K562 (cell line): ENCODE measurements around the gene FRMD4B. TPM values are rescaled to one million over a fixed set of nuclear protein-coding genes. Genes with fewer than 3 reads are reported as not detected.

Experiments
- ATAC-seq: fragments of 200-7000 bp; cut with Tn5 transposase; 3 replicates; pipeline ENCODE4 v1.9.1; 2020; ENCODE audit warnings: moderate library complexity
- BruUV-seq: library from RNA; stranded (reverse); fragments of 400-500 nt; replicated peaks from 2 replicates; lab custom pipeline; 2021; lab: Mats Ljungman, UMichigan
- CTCF ChIA-PET: fragments of 300-600 bp; formaldehyde crosslinking; extraction: SDS; loops from one replicate; lab custom pipeline; 2021; ENCODE audit warnings: low intra/inter-chr PET ratio; lab: Yijun Ruan, JAX
- POLR2A ChIA-PET: fragments of 300-600, 350-650 bp; sonication (Branson Sonifier 250); formaldehyde crosslinking; extraction: SDS; loops from one replicate; lab custom pipeline; 2021; ENCODE audit warnings: antibody characterized with exemption, inconsistent platforms; lab: Yijun Ruan, JAX
- DNase-seq, 4 experiments: peaks; one replicate each; pipeline versions ENCODE4 v3.0.0 to v3.0.0-alpha.2; 2011 to 2018; ENCODE audit warnings: low spot score in 3 of 4, mixed read lengths in 3 of 4; ENCODE audit errors: extremely low read depth in 1 of 4
- FAIRE-seq: peaks from 2 replicates; lab custom pipeline; 2011; peaks lifted over from hg19 to GRCh38; lab: Jason Lieb, UNC
- H2AFZ ChIP-seq: 2 replicates; pipeline ENCODE4 v1.6.0; 2011; ENCODE audit warnings: low read depth, low read length, control low read depth, inconsistent platforms
- H3K27ac ChIP-seq: fragments of 200-600 bp; 3 replicates; pipeline ENCODE4 v1.8.0; 2011; ENCODE audit warnings: low read depth, mild to moderate bottlenecking, control low read depth, inconsistent platforms, low read length, moderate library complexity, mixed read lengths; ENCODE audit errors: extremely low read depth
- H3K27me3 ChIP-seq, 2 experiments: fragments of 300-600 bp in 1 of 2; 2 replicates in 1 of 2; 3 replicates in 1 of 2; pipeline versions ENCODE4 v1.6.0 to v1.8.0; 2011; ENCODE audit warnings: inconsistent platforms in 2 of 2, low read length in 2 of 2, mild to moderate bottlenecking in 1 of 2, mixed read lengths in 1 of 2, moderate library complexity in 1 of 2; ENCODE audit not compliant: control insufficient read depth in 2 of 2, insufficient read depth in 2 of 2
- H3K36me3 ChIP-seq: fragments of 300-600 bp; 3 replicates; pipeline ENCODE4 v1.8.0; 2011; ENCODE audit warnings: mild to moderate bottlenecking, low read length, inconsistent platforms; ENCODE audit not compliant: control insufficient read depth, insufficient read depth
- H3K4me1 ChIP-seq, 2 experiments: fragments of 200-600 bp in 1 of 2; replicated peaks in 1 of 2; 2 replicates in 1 of 2; 3 replicates in 1 of 2; pipeline versions ENCODE4 v1.5.1 to v1.8.0; 2011; ENCODE audit warnings: inconsistent platforms in 2 of 2, low read length in 2 of 2, mild to moderate bottlenecking in 1 of 2, mixed read lengths in 1 of 2, moderate library complexity in 1 of 2; ENCODE audit not compliant: control insufficient read depth in 2 of 2, insufficient read depth in 2 of 2
- H3K4me2 ChIP-seq: 2 replicates; pipeline ENCODE4 v1.6.1; 2011; ENCODE audit warnings: low read length, control low read depth, inconsistent platforms, mixed read lengths; ENCODE audit not compliant: insufficient read depth
- H3K4me3 ChIP-seq: fragments of 200-600 bp; sonication (generic), shearing (Covaris generic); 2 replicates; pipeline ENCODE4 v1.5.1; 2016; ENCODE audit warnings: control low read depth, inconsistent platforms
- H3K79me2 ChIP-seq: fragments of 200-600 bp; 3 replicates; pipeline ENCODE4 v1.8.0; 2011; ENCODE audit warnings: low read length, inconsistent platforms; ENCODE audit not compliant: control insufficient read depth, insufficient read depth
- H3K9ac ChIP-seq, 2 experiments: 2 replicates each; pipeline versions ENCODE4 v1.6.0 to v1.6.1; 2011; ENCODE audit warnings: low read depth in 2 of 2, low read length in 2 of 2, control low read depth in 1 of 2, inconsistent platforms in 1 of 2, mild to moderate bottlenecking in 1 of 2, mixed read lengths in 1 of 2; ENCODE audit not compliant: insufficient read depth in 1 of 2
- H3K9me1 ChIP-seq: one replicate; pipeline ENCODE4 v1.6.0; 2011; ENCODE audit warnings: inconsistent platforms, mild to moderate bottlenecking, low read length, moderate library complexity; ENCODE audit not compliant: control insufficient read depth, insufficient read depth
- H3K9me3 ChIP-seq: replicated peaks from 2 replicates; pipeline ENCODE4 v1.5.1; 2011; ENCODE audit warnings: low read depth, low read length, inconsistent platforms; ENCODE audit not compliant: control insufficient read depth, insufficient read depth
- H4K20me1 ChIP-seq: replicated peaks from 2 replicates; pipeline ENCODE4 v1.6.1; 2011; ENCODE audit warnings: low read length, inconsistent platforms, mixed read lengths; ENCODE audit not compliant: control insufficient read depth, insufficient read depth
- BCOR ChIP-seq: fragments of 450-650 bp; IDR thresholded peaks from 2 replicates; pipeline ENCODE4 v1.6.1; 2016
- HNRNPLL ChIP-seq: fragments of 200-400 bp; formaldehyde crosslinking; IDR thresholded peaks from 2 replicates; pipeline ENCODE4 v1.6.1; 2017; ENCODE audit warnings: low read length, low read depth, mild to moderate bottlenecking; ENCODE audit not compliant: poor library complexity, severe bottlenecking
- POLR2AphosphoS2 ChIP-seq: IDR thresholded peaks from 2 replicates; pipeline ENCODE4 v1.6.1; 2012; ENCODE audit warnings: low read length, improper control_type of control experiment
- PRPF4 ChIP-seq: fragments of 200-400 bp; formaldehyde crosslinking; IDR thresholded peaks from one replicate; pipeline ENCODE4 v1.6.1; 2017; ENCODE audit warnings: low read length, low read depth, mild to moderate bottlenecking; ENCODE audit not compliant: insufficient read depth, poor library complexity, severe bottlenecking
- RB1 ChIP-seq: fragments of 450-650 bp; IDR thresholded peaks from 2 replicates; pipeline ENCODE4 v1.6.1; 2017; ENCODE audit warnings: low read depth, mild to moderate bottlenecking
- RBBP5 ChIP-seq: fragments of 200-600 bp; sonication (generic); IDR thresholded peaks from 2 replicates; pipeline ENCODE4 v1.6.1; 2012; ENCODE audit warnings: borderline replicate concordance, mild to moderate bottlenecking, low read length, control low read depth, inconsistent platforms; ENCODE audit not compliant: insufficient read depth, poor library complexity, severe bottlenecking
- SNIP1 ChIP-seq: fragments of 450-650 bp; IDR thresholded peaks from 2 replicates; pipeline ENCODE4 v1.7.1; 2017; ENCODE audit warnings: low read depth, mild to moderate bottlenecking
- ZNF197 ChIP-seq: fragments of 200-800 bp; sonication (Bioruptor generic); IDR thresholded peaks from 2 replicates; pipeline ENCODE4 v1.6.1; 2016; ENCODE audit warnings: low read depth, missing genetic modification characterization, missing compliant biosample characterization
- ZNF311 ChIP-seq: fragments of 250-450 bp; sonication (Bioruptor Pico); IDR thresholded peaks from 2 replicates; pipeline ENCODE4 v1.4.0; 2020; ENCODE audit warnings: mild to moderate bottlenecking, moderate library complexity
- ZNF354B ChIP-seq: fragments of 250-450 bp; sonication (Bioruptor Pico); IDR thresholded peaks from 2 replicates; pipeline ENCODE4 v1.4.0; 2020
- ZNF668 ChIP-seq: fragments of 250-450 bp; sonication (Bioruptor Pico); IDR thresholded peaks from 2 replicates; pipeline ENCODE4 v1.8.0; 2022; ENCODE audit warnings: mild to moderate bottlenecking, inconsistent platforms
- WGBS: fragments of 100-300 bp; shearing (Covaris generic); methylation state at CpG from one replicate; pipeline ENCODE4 v1.1.6; 2016; ENCODE audit warnings: low coverage, mixed read lengths; ENCODE audit not compliant: insufficient coverage; ENCODE audit errors: missing lambda C conversion rate; 5-methylcytosine and 5-hydroxymethylcytosine counted together
- in situ Hi-C: fragments of 300-500 bp; cut with MboI; formaldehyde crosslinking; loops from 4 replicates; pipeline ENCODE4 v1.15.0; 2018; ENCODE audit warnings: inconsistent platforms, mixed read lengths
- intact Hi-C: fragments of 100-400 bp; cut with micrococcal nuclease; formaldehyde crosslinking; loops from 2 replicates; pipeline ENCODE4 v1.14.2; 2022
- polyA plus RNA-seq, 8 experiments: library from polyadenylated mRNA; depleted of rRNA in 4 of 8; stranded (reverse) in 5 of 8; unstranded in 3 of 8; fragments of >200 nt; fragmentation: Nextera tagmentation in 2 of 8; fragmentation: Illumina TruSeq in 1 of 8; extraction: Ambion mirVana in 2 of 8; extraction: Trizol in 1 of 8; gene quantifications; 2 replicates each; pipeline versions ENCODE4 v1.2.1 to v1.2.3, GENCODE V29; 2011 to 2014; ENCODE audit warnings: inconsistent platforms in 1 of 8, missing spikeins in 1 of 8
- total RNA-seq, 7 experiments: library from RNA; depleted of rRNA in 6 of 7; stranded (reverse); fragments of >200 nt in 6 of 7; fragmentation: Illumina TruSeq in 2 of 7; extraction: Trizol in 2 of 7; gene quantifications; 2 replicates each; pipeline versions ENCODE4 v1.2.1 to v1.2.3, GENCODE V29; 2011 to 2021; ENCODE audit warnings: low replicate concordance in 1 of 7
- TF ChIP-seq, protein P1 (sequence below): sonication (generic); formaldehyde crosslinking; IDR thresholded peaks from 2 replicates; pipeline ENCODE4 v1.8.0; 2023; ENCODE audit warnings: mild to moderate bottlenecking, missing genetic modification reagents
- TF ChIP-seq, protein P2 (sequence below): fragments of 450-650 bp; IDR thresholded peaks from 2 replicates; pipeline ENCODE4 v1.6.1; 2017; ENCODE audit warnings: antibody characterized with exemption, mild to moderate bottlenecking

FRMD4B gene
- total and polyA plus RNA-seq, 9 of the 15 experiments (the other 6 are each of a cell fraction or from before 2014, with no cell fraction given) = 0.03 to 0.09 (median 0.04) TPM; not detected in 3

DNA sequence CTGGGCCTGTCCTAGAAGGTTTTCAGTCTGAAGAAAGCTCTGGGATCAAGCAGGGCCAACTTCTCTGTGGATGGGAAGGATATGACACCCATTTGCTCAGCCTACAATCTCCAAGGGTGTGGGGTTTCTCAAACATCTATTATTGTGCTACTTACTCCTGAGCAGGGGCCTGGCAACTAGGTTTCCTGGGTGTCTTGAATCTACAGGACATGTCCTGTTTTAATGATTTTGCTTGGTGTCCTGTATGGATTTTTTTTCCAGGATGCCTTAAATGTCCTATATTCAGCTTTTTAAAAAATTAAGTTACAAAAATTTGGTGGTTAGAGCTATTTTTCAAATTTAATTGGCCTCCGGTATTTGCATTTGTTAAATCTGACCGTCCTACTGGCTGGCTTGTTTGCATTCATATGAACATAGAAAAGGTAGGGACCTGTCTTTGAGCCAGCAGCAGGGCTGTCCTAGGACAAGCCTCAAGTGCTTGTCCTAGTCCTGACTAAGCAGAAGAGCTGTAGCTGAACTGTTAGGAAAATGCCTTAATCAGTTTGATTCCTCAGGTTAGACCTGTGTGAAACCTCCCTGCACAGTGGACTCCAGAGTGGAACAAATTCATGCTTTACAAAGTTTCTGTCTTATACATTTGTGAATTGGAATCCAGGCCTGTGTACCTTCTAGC, 223.4 kb downstream of the FRMD4B start:
- H3K9me1 ChIP-seq = no peaks in the 10 kb centered on the region
- no peak overlapping the region for H3K4me2 ChIP-seq
- BruUV-seq = no TSS peak
- H2AFZ ChIP-seq = no peak overlapping the region
- intact Hi-C loops = loop anchor here (5.0 kb wide), 1 partner anchor 265 kb away; no protein-coding TSS in a partner anchor
- CTCF ChIA-PET = interaction anchor here (0.6 to 1.7 kb wide), 3 partner anchors 144 to 785 kb away, joined by 3 to 16 read pairs (median 3); no protein-coding TSS in a partner anchor
- H3K27ac ChIP-seq = no peak overlapping the region
- no peak overlapping the region for H3K4me3 ChIP-seq
- H3K9me3 ChIP-seq = no peaks in the 10 kb centered on the region
- FAIRE-seq (no peak), DNase-seq (no peak), ATAC-seq (no peak)
- H3K27me3 ChIP-seq = no peaks in the 10 kb centered on the region; a peak in 1 of 5 replicates
- no peaks in the 10 kb centered on the region for H3K4me1 ChIP-seq
- POLR2A ChIA-PET = interaction anchor here (0.8 kb wide), 1 partner anchor 8 kb away, joined by 3 read pairs; no protein-coding TSS in a partner anchor
- WGBS = 0% methylated on average over 2 of the region's 2 CpGs
- H3K36me3 ChIP-seq = no peaks in the 10 kb centered on the region
- no peaks in the 10 kb centered on the region for H4K20me1 ChIP-seq
- H3K79me2 ChIP-seq = no peaks in the 10 kb centered on the region
- H3K9ac ChIP-seq = no peak overlapping the region
- in situ Hi-C loops = loop anchor here (10.0 to 25.0 kb wide), 3 partner anchors 262 to 775 kb away; no protein-coding TSS in a partner anchor
- no peak for TF ChIP-seq ZNF354B
- no peak for TF ChIP-seq BCOR
- TF ChIP-seq PRPF4 = no peak
- TF ChIP-seq RBBP5 = no peak
- TF ChIP-seq ZNF197 (CRISPR knock-in tag) = no peak
- TF ChIP-seq ZNF668 (CRISPR knock-in tag) = no peak
- TF ChIP-seq HNRNPLL = no peak
- TF ChIP-seq, protein P1, sequence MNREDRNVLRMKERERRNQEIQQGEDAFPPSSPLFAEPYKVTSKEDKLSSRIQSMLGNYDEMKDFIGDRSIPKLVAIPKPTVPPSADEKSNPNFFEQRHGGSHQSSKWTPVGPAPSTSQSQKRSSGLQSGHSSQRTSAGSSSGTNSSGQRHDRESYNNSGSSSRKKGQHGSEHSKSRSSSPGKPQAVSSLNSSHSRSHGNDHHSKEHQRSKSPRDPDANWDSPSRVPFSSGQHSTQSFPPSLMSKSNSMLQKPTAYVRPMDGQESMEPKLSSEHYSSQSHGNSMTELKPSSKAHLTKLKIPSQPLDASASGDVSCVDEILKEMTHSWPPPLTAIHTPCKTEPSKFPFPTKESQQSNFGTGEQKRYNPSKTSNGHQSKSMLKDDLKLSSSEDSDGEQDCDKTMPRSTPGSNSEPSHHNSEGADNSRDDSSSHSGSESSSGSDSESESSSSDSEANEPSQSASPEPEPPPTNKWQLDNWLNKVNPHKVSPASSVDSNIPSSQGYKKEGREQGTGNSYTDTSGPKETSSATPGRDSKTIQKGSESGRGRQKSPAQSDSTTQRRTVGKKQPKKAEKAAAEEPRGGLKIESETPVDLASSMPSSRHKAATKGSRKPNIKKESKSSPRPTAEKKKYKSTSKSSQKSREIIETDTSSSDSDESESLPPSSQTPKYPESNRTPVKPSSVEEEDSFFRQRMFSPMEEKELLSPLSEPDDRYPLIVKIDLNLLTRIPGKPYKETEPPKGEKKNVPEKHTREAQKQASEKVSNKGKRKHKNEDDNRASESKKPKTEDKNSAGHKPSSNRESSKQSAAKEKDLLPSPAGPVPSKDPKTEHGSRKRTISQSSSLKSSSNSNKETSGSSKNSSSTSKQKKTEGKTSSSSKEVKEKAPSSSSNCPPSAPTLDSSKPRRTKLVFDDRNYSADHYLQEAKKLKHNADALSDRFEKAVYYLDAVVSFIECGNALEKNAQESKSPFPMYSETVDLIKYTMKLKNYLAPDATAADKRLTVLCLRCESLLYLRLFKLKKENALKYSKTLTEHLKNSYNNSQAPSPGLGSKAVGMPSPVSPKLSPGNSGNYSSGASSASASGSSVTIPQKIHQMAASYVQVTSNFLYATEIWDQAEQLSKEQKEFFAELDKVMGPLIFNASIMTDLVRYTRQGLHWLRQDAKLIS (CRISPR knock-in tag) = no peak
- TF ChIP-seq ZNF311 (CRISPR knock-in tag) = no peak
- TF ChIP-seq RB1 = no peak
- TF ChIP-seq, protein P2, sequence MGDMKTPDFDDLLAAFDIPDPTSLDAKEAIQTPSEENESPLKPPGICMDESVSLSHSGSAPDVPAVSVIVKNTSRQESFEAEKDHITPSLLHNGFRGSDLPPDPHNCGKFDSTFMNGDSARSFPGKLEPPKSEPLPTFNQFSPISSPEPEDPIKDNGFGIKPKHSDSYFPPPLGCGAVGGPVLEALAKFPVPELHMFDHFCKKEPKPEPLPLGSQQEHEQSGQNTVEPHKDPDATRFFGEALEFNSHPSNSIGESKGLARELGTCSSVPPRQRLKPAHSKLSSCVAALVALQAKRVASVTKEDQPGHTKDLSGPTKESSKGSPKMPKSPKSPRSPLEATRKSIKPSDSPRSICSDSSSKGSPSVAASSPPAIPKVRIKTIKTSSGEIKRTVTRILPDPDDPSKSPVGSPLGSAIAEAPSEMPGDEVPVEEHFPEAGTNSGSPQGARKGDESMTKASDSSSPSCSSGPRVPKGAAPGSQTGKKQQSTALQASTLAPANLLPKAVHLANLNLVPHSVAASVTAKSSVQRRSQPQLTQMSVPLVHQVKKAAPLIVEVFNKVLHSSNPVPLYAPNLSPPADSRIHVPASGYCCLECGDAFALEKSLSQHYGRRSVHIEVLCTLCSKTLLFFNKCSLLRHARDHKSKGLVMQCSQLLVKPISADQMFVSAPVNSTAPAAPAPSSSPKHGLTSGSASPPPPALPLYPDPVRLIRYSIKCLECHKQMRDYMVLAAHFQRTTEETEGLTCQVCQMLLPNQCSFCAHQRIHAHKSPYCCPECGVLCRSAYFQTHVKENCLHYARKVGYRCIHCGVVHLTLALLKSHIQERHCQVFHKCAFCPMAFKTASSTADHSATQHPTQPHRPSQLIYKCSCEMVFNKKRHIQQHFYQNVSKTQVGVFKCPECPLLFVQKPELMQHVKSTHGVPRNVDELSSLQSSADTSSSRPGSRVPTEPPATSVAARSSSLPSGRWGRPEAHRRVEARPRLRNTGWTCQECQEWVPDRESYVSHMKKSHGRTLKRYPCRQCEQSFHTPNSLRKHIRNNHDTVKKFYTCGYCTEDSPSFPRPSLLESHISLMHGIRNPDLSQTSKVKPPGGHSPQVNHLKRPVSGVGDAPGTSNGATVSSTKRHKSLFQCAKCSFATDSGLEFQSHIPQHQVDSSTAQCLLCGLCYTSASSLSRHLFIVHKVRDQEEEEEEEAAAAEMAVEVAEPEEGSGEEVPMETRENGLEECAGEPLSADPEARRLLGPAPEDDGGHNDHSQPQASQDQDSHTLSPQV = no peak
- TF ChIP-seq SNIP1 = no peak
- no peak for TF ChIP-seq POLR2AphosphoS2
